GM12891 (cell line): ENCODE data around the gene IRAK1.

Source experiments
- PAX5 ChIP-seq: IDR thresholded peaks from 2 replicates; pipeline ENCODE4 v1.6.1; 2011; ENCODE audit warnings: low read length, moderate library complexity, mild to moderate bottlenecking; ENCODE audit not compliant: insufficient read depth, severe bottlenecking
- POLR2AphosphoS5 ChIP-seq: IDR thresholded peaks from 2 replicates; pipeline ENCODE4 v1.6.1; 2011; ENCODE audit warnings: low read depth, low read length, control low read depth

DNA sequence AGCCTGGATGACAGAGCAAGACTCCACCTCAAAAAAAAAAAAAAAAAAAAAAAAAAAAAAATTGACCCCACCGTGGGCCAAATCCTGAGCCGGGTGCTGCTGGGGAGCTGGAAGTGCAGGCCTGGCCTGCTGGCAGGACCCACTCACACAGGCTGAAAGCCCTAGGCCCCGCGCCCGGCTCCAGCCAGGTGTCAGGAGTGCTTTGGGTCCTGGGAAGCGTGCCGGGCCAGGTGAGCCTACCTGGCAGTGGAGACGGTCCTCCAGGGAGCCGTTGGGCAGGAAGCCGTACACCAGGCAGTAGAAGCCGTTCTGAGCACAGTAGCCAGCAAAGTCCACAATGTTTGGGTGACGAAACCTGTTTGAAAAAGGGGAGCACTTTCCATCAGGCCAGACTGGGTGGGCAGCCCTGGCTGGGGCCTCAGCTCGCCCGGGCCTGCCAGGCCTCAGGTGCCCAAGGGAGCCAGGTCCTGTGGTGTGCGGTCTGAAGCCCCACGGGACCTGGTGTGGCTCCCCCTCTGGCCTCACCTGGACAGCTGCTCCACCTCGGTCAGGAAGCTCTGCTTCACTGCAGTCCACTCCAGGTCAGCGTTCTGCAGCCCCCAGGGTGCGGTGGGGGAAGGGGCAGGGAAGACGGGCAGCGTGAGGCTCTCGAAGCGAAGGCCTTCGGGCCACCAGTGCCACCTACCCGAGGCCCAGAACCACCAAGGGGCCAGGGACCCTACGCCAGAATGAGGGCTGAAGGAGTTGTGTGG lies 1.8 kb downstream of the IRAK1 start:
- TF ChIP-seq POLR2AphosphoS5: no peak
- TF ChIP-seq PAX5: no peak
